PFSK-1 (cell line): ENCODE data around the gene NXN.

ENCODE experiments used
- FOXP2 ChIP-seq: optimal IDR thresholded peaks from 2 replicates; pipeline ENCODE3; 2011; ENCODE audit warnings: borderline replicate concordance, control low read depth, inconsistent platforms; ENCODE audit not compliant: insufficient read depth; ENCODE audit errors: extremely low read length, extremely low read depth
- POLR2AphosphoS5 ChIP-seq: IDR thresholded peaks from 2 replicates; pipeline ENCODE4 v1.6.1; 2012; ENCODE audit warnings: low read depth, mild to moderate bottlenecking, control low read depth, low read length, moderate library complexity
- TAF1 ChIP-seq: IDR thresholded peaks from 2 replicates; pipeline ENCODE4 v1.6.1; 2012; ENCODE audit warnings: low read length, control low read depth, borderline replicate concordance; ENCODE audit not compliant: insufficient read depth
- TF ChIP-seq, protein P1 (sequence below), 2 experiments: IDR thresholded peaks; 2 replicates each; pipeline versions ENCODE4 v1.6.1 to v1.8.0; 2011 to 2012; ENCODE audit warnings: low read depth in 2 of 2, low read length in 2 of 2, control low read depth in 1 of 2, inconsistent platforms in 1 of 2, mild to moderate bottlenecking in 1 of 2, moderate library complexity in 1 of 2; ENCODE audit not compliant: insufficient read depth in 1 of 2

DNA sequence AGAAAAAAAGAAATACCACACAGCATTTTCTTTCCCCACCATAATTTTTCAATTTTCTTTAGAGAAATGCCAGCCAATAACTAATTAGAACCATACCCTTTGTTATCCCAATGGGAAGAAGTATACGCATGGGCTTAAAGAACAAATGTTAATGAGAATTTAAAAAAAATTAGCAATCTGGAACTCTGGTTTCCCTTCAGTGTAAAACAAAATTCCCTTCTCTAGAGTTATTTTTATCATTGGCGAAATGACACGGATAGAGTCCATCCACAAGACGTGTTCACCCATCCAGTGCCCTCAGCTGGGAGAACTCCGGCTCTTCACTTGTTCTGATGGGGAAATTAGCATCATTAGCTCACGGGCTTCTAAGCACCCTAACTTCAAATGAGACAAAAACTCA, 3.3 kb downstream of the NXN start:
- TF ChIP-seq POLR2AphosphoS5 (no peak), TAF1 (no peak), FOXP2 (no peak)
- TF ChIP-seq, protein P1, sequence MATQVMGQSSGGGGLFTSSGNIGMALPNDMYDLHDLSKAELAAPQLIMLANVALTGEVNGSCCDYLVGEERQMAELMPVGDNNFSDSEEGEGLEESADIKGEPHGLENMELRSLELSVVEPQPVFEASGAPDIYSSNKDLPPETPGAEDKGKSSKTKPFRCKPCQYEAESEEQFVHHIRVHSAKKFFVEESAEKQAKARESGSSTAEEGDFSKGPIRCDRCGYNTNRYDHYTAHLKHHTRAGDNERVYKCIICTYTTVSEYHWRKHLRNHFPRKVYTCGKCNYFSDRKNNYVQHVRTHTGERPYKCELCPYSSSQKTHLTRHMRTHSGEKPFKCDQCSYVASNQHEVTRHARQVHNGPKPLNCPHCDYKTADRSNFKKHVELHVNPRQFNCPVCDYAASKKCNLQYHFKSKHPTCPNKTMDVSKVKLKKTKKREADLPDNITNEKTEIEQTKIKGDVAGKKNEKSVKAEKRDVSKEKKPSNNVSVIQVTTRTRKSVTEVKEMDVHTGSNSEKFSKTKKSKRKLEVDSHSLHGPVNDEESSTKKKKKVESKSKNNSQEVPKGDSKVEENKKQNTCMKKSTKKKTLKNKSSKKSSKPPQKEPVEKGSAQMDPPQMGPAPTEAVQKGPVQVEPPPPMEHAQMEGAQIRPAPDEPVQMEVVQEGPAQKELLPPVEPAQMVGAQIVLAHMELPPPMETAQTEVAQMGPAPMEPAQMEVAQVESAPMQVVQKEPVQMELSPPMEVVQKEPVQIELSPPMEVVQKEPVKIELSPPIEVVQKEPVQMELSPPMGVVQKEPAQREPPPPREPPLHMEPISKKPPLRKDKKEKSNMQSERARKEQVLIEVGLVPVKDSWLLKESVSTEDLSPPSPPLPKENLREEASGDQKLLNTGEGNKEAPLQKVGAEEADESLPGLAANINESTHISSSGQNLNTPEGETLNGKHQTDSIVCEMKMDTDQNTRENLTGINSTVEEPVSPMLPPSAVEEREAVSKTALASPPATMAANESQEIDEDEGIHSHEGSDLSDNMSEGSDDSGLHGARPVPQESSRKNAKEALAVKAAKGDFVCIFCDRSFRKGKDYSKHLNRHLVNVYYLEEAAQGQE (IDR thresholded peaks at IDR 0.05; ENCODE audit: insufficient read depth in 1 of 2, low read depth in 2 of 2, low read length in 2 of 2) = no peak
